GM18499 (cell line): Measurements from ENCODE around the gene ZNF234.
"Not testable (repeated sequence)": the region's sequence is repeated elsewhere in the genome, so short reads cannot be mapped to it uniquely, and the experiment has no call there.

Experiments
- ATAC-seq: cut with Tn5 transposase; IDR thresholded peaks from one replicate; pipeline ENCODE4 v1.9.1; 2021; ENCODE audit warnings: moderate number of reproducible peaks; ENCODE audit not compliant: insufficient read depth, unreplicated experiment

The ZNF234 gene

DNA sequence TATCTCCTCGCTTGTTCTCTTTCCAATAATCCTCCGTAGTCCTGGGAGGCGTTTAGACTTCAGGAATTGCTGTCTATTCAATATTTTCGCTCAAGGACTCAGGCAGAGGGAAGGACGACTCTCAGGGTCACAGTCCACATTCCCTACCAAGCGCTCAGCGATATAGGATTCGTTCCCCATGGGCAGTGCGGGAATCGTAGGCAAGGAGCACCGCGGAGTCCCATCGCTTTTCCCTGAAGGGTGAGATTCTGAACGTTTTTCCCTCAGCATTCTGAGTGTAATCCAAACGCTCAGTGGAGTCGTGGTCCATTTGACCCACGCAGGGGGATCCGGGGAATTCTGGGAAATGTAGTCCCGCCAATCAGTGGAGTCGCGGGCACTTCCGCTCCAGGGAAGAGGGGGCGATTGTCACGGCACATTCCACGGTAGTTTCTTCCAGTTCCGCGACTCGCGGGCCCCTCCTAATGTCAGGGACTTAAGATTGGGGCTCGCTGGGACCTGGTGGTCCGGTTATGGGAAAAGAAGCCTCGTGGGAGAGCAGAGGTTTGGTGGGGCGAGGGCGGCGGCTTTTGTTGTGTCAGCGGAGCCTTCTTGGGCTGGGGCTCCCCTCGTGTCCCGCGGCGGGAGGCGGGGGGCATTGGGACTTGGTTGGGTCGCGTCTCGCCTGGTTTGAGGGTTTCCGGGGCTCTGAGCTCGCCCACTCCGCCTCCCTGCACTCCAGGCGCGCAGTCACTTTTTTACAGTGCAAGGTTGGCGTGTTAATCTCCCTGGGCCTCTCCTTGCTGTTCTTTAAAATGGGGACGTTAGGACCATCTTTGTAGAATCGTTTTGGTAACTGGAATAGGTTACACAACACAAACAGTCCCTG, at the start of gene ZNF234:
Gene ZNF234 (plus strand): TSS at position 364 of the 868 bp plus-strand sequence. CDS start 3,079 bp downstream, outside the sequence.
- no peak for ATAC-seq

DNA sequence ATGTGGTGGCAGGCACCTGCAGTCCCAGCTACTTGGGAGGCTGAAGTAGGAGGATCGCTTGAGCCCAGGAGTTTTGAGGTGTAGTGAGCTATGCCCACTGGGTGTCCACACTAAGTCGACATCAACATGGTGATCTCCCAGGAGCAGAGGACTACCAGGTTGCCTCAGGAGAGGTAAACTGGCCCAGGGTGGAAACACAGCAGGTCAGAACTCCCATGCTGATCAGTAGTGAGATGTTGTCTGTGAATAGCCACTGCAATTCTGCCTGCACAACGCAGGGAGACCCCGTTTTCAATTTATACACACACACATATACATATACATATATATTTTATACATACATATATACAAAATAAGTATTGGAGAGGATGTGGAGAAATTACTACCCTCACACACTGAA, 49.2 kb upstream of the ZNF234 start:
- ATAC-seq: no peak

DNA sequence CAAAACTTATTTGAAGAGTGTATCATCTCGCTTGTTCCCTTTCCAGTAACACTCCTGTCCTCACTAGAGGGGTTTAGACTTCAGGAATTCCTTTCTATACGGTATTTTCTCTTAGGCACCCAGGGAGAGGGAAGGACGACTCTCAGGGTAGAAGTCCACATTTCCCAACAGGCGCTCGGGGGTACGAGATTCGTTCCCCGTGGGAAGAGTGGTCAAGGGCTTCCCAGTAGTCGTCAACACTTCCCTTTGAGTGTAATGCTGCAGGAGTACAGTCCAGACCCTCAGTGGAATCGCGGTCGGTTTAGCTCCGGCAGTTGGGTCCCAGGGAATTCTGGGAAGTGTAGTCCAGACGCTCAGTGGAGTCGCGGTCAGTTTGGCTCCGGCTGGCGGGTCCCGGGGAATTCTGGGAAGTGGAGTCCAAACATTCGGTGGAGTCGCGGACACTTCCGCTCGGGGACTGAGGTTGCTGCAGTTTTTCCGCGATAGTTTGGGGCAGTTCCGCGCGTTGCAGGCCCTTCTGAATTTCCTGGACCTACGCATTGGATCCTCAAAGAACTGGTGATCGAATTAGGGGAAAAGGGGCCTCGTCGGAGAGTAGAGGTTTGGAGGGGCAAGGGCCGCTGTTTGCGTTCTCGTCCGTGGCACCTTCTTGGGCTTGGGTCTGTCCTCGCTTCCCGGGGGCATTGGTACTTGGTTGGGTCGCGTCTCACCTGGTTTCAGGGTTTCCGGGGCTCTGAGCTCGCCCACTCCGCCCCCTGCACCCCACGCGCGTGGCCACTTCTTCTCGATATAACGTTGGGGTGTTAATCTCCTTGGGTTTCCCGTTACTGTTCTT, 47.2 kb upstream of the ZNF234 start, which contains the start of gene ZNF224:
Gene ZNF224 (plus strand): TSS at position 431 of the 835 bp plus-strand sequence. CDS start 3,513 bp downstream, outside the sequence.
- ATAC-seq: no peak

DNA sequence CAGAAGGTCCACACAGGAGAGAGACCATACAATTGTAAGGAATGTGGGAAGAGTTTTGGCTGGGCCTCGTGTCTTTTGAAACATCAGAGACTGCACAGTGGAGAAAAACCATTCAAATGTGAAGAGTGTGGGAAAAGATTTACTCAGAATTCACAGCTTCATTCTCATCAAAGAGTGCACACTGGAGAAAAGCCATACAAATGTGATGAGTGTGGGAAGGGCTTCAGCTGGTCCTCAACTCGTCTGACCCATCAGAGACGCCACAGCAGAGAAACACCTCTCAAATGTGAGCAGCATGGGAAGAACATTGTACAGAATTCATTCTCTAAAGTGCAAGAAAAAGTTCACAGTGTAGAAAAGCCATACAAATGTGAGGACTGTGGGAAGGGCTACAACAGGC, 33.6 kb upstream of the ZNF234 start:
- ATAC-seq: no peak

DNA sequence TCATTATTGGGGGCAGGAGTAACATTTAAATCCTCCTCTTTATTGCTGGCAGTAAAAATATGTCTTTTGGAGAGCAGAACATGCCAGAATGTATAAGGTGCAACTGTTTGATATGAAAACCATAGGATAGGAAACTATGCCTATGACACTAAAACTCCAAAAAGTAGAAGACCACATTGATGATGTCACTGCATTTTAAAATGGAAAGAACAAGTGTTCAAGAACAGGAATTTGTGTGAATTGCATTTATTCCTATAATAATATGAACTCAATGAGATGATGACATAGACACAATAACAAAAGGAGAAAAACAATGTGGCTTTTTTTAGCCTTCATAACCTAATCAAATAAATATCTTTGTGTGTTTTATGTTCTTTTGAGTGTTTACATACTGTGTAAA, 31.9 kb upstream of the ZNF234 start:
- ATAC-seq: no peak

DNA sequence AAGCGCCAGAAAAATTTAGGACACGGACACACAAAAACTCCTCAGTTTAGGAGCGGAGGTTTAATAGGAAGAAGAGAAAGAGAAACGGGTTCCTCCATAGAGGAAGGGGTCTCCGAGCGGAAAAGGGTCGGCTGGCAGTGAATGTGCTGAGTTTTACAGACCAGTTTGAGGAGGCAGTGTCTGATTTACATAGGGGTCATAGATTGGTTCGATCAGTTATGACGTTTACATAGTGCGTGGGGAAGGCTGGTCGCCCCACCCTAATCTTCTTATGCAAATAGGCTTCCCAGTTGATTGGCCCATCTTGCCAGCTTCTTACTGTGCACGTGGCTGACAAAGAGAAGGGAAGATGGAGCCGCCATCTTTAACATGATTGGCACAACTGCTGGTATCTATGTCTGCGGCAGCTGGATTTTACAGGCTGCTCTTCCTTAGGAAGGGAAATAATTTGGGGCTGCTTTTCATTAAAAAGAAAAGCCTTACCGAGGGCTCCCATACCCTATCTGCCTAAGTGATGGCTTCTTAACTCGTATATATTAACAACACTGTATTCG, 29.4 kb upstream of the ZNF234 start:
- no peak for ATAC-seq

DNA sequence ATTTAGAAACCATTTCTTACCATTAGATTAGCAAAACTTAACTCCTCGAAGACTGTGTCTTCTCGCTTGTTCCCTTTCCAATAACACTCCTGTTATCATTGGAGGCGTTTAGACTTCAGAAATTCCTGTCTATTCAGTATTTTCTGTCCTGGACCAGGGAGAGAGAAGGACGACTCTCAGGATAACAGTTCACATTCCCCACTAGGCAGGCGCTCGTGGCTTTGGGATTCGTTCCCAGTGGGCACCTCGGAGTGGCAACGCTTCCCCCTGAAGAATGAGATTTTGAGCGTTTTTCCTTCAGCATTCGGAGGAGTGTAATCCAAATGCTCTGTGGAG, 28.6 kb upstream of the ZNF234 start:
- ATAC-seq: no peak

DNA sequence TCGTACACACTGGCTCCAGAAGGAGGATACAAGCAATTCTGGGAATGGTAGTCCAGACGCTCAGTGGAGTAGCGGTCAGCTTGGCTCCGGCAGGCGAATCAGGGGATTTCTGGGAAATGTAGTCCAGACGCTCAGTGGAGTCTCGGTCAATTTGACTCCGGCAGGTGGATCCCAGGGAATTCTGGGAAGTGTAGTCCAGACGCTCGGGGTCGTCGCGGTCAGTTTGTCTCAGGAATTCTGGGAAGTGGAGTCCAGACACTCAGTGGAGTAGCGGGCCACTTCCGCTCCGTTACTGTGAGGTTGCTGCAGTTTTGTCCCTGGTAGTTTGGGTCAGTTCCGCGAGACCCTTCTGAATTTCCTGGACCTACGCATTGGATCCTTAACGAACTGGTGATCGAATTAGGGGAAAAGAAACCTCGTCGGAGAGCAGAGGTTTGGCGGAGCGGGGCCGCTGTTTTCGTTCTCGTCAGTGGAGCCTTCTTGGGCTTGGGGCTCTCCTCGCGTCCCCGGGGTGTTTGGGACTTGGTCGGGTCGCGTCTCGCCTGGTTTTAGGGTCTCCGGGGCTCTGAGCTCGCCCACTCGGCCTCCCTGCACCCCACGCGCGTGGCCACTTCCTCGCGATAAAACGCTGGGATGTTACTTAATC, 28.1 kb upstream of the ZNF234 start, which contains the start of gene ZNF225:
Gene ZNF225 (plus strand): TSS at position 262 of the 646 bp plus-strand sequence. CDS start 2,429 bp downstream, outside the sequence.
- no peak for ATAC-seq

DNA sequence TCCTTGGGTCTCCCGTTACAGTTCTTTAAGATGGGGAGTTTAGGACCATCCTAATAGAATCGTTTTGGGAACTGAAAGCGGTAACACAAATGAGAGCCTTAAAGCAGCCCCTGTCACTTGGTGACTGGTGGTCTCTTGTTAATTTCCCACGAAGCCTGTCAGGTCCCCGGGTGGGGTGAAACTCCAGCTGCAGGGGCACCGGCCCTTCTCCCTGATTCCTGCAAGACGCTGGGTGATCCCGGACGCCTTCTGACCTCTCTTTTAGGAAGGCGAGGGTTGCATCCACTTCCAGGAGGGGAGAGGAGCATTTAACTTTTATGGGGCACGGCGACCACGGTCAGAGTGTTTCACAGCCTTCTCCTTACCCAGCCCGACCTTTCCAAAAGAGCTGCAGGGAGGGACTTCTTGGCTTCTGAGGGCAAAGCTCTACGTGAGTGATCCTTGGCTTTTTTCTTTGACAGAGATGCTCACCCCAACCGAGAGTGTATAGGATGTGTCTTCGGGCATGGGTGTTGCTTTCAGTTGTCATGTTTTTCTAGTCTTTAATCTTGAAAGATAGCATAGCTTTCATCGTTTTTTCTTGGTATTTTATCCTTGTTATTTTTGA, 27.5 kb upstream of the ZNF234 start:
- no peak for ATAC-seq

DNA sequence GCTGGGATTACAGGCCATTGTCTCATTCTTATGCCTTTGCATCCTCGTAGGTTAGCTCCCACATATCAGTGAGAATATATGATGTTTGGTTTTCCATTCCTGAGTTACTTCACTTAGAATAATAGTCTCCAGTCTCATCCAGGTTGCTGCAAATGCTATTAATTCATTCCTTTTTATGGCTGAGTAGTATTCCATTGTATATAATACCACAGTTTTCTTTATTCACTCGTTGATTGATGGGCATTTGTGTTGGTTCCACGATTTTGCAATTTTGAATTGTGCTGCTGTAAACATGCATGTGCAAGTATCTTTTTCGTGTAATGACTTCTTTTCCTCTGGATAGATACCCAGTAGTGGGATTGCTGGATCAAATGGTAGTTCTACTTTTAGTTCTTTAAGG, 20.2 kb upstream of the ZNF234 start:
- ATAC-seq: not testable (repeated sequence)

DNA sequence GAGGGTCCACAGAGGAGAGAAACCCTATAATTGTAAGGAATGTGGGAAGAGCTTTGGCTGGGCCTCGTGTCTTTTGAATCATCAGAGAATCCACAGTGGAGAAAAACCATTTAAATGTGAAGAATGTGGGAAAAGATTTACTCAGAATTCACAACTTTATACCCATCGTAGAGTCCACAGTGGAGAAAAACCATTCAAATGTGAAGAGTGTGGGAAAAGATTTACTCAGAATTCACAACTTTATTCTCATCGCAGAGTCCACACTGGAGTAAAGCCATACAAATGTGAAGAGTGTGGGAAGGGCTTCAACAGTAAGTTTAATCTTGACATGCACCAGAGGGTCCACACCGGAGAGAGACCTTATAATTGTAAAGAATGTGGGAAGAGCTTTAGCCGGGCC, 9.4 kb upstream of the ZNF234 start:
- ATAC-seq: no peak

DNA sequence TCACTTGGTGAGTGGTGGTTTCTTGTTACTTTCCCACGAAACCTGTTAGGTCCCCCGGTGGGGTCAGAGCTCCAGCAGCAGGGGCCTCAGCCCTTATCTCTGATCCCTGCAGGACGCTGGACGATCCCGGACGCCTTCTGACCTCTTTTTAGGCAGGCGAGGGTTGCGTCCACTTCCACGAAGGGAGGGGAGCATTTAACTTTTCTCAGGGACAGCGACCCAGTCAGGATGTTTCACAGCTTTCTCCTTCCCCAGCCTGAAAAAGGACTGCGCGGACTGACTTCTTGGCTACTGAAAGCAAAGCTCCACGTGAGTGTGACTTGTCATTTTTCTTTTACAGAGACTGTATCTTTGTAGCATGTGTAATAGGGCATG, 692 bp downstream of the ZNF234 start:
- no peak for ATAC-seq

DNA sequence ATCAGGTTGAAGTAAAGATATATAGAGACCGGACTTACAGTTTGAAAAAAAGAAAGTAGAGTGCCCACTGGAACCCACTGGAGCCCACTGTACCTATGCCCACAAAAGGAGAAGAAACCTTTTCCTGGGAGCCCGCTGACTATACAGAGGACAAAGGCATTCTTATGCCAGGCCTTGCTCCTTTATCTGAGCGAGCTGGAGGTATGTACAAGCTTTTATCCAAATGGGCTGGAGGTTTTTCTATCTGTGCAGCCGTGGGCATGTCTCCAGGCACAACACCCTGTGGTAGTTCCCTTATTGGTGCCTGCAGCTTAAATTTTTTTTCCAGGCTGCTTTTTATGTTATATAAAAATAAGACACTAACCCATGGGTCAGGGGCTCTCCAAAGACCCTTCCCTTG, 8.4 kb downstream of the ZNF234 start:
- ATAC-seq: no peak

DNA sequence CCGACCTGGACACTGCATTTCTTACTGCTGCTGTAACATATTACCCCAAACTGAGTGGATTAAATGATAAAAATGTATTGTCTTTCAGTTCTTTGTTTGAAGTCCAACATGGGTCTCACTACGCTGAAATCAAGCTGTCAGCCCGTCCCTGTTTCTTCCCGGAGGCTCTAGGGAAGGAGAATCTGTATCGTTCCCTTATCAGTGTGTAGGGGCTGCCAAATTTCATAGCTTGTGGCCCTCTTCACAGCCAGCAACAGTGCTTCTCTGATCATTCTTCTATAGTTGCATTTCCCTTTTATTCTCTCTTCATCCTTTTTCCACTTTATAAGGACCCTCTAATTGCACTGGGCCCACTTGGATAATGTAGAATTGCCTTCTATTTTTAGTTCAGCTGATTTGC, 10.1 kb downstream of the ZNF234 start:
- no peak for ATAC-seq

DNA sequence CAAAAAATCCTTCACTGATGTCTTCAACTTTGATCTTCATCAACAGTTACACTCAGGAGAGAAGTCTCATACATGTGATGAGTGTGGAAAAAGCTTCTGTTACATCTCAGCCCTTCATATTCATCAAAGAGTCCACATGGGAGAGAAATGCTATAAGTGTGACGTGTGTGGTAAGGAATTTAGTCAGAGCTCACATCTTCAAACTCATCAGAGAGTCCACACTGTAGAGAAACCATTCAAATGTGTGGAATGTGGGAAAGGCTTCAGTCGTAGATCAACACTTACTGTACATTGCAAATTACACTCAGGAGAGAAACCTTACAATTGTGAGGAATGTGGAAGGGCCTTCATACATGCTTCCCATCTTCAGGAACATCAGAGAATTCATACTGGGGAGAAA, 15.1 kb downstream of the ZNF234 start:
- no peak for ATAC-seq

DNA sequence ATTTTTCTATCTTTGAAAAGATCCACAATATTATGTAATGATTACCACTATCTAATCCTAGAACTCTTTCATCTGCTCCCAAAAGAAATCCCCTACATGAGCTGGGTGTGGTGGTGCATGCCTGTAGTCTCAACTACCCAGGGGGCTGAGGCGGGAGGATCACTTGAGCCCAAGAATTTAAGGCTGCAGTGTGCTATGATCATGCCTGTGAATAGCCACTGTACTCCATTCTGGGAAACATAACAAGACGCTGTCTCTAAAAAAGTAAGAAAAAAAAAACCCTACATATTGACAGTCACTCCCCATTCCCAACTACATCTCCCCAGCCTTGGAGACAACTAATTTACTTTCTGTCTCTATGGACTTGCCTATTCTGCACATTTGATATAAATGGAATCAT, 22.4 kb downstream of the ZNF234 start:
- no peak for ATAC-seq

DNA sequence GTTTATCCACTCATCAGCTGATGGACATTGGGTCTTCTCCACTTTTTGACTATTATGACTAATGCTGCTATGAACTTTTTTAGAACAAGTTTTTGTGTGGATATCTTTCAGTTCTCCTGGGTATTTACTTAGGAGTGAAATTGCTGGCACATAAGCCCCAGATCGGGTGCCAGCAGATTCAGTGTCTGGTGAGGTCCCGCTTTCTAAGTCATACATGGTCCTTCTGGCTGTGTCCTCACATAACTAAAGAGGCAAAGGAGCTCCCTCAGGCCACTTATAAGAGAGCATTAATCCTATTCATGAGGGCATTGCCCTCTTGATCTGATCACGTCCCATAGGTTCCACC, 22.9 kb downstream of the ZNF234 start:
- ATAC-seq: no peak

DNA sequence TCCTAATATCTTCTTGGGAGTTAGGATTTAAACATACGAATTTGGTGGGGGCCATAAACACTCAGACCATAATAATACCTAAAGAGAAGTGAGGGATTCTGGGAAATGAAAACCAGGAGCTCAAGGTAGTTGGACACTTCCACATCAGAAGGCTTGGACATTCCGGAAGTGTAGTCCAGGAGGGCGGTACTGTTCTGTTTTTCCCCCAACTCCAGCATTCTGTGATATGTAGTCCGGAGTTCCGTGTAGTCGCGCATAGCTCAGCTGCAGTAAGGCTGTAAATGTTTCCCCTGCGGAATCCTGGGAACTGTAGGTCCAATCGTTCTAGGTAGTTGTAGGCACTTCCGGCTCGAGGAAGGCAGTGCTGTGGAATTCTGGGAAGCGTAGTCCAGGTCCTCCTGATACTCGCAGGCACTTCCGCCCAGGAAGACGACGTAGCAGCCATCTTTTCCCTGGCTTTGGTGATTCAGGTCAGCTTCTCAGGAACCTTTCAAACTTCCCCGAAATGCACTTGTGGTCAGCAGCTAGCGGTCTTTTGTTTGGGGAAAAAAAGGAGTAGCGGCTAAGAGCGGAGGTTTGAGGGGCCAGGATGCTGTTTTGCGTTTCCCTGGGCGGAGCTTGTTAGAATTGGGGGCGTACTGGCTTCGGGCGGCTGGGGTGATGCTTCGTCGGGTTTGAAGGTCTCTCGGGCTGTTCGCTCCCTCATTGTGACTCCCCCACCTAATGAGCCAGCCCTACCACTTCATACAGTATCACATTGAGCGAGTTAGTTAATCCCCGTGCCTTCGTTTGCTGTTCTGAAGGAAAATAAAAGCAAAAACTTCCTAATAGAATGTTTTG, 23.5 kb downstream of the ZNF234 start, which contains the start of gene ZNF226:
Gene ZNF226 (plus strand): TSS at position 428 of the 840 bp plus-strand sequence. CDS start 4,981 bp downstream, outside the sequence.
- peak; percentile 56 for ATAC-seq

DNA sequence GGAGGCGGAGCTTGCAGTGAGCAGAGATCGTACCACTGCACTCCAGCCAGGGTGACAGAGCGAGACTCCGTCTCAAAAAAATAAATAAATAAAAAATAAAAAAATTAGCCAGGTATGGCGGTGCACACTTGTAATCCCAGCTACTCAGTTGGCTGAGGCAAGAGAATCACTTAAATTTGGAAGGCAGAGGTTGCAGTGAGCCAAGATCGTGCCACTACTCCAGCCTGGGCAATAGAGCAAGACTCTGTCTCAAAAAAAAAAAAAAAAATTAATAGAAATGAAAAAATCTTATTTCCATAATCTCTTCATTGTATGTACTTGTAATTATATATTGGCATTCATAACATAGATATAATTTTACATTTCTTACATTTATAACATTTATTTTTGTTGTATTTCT, 29.3 kb downstream of the ZNF234 start:
- ATAC-seq: not testable (repeated sequence)
